Astrocyte of the spinal cord (primary cell): ENCODE measurements around the gene SMIM38.
"Not testable (repeated sequence)": the region's sequence is repeated elsewhere in the genome, so short reads cannot be mapped to it uniquely, and the experiment has no call there.

Experiments used
- DNase-seq: peaks from one replicate; pipeline ENCODE4 v3.0.0; 2011; ENCODE audit warnings: low read depth, low spot score
- H3K4me3 ChIP-seq: 2 replicates; pipeline ENCODE4 v1.5.1; 2011; ENCODE audit warnings: low read depth, mild to moderate bottlenecking, low read length, moderate library complexity
- CTCF ChIP-seq: IDR thresholded peaks from 2 replicates; pipeline ENCODE4 v1.5.1; 2012; ENCODE audit warnings: low read depth, mild to moderate bottlenecking, low read length, inconsistent platforms
- in situ Hi-C: cut with HindIII; loops from 2 replicates; pipeline ENCODE4 v1.10.0; 2017; ENCODE audit warnings: low sequenced_read_pairs

The SMIM38 gene

DNA sequence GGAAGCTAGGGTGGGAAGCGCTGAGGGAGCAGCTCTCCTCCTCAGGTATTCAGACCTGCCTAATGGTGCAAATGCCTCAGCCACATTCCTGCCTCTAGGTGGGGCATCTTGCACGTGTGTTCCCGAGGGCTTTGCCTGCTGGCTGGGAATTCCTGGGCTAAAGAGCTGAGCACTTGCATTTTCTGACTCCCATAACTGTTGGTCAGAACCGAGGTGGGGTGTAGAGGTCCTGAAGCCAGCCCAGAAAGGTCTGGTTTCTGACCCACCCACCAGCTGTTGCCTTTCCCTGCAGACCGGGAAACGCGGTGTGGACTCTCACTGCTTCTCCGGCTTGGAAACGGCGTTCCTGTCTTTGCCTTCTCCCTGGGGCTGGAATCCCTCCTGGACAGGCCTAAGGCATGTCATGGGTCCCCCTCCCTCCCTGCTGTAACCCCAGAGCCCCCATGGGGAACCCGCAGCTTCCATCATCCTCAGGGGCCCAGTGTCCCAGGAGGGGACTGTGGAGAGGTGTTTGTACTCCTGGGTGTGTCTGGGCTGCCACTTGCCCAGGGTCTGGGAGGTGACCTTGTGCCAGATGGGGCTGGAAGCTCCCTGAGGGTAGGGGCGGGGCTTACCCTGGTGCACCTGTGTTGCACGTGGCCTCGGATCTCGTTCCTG is 24.0 kb upstream of the SMIM38 start:
- in situ Hi-C loops = no loop called here
- no peak overlapping the region for H3K4me3 ChIP-seq
- DNase-seq = peak; percentile 68
- peak; percentile 84 for TF ChIP-seq CTCF

DNA sequence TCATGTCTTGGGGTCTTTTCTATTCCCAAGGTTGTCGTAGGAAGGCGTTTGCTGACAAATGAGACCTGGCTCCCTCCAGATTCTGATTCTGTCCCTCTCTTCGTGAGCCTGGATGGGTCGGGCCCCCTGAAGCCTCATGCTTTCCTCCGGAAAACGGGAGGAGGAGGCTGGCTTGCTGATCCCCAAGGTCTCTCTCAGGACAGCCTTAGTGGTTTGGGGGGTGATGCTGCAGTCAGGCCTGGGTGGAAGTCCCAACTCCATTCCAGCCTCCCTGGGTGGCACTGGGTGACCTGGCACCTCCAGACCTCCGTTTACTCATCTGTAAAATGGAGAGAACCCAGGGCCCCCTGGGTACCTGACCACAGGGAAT is 23.4 kb upstream of the SMIM38 start:
- no peak for TF ChIP-seq CTCF
- DNase-seq = no peak
- in situ Hi-C loops = no loop called here
- no peak overlapping the region for H3K4me3 ChIP-seq

DNA sequence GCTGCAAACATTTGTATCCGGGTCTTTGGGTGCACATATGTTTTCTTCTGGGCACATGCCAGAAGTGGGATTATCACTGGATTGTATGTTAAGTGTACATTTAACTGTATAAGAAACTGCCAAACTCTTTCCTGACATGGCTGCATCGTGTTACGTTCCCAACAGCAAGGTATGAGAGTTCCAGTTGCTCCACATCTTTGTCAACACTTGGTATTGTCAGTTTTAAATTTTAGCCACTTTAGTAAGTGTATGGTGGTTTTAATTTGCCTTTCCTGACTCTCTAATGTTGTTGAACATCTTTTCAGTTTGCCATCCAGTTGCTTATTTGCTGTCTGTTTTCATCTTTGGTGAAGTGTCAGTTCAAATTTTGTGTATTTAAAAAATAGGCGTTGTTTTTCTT is 22.5 kb upstream of the SMIM38 start:
- DNase-seq = no peak
- TF ChIP-seq CTCF = no peak
- in situ Hi-C loops = no loop called here
- H3K4me3 ChIP-seq = no peak overlapping the region

DNA sequence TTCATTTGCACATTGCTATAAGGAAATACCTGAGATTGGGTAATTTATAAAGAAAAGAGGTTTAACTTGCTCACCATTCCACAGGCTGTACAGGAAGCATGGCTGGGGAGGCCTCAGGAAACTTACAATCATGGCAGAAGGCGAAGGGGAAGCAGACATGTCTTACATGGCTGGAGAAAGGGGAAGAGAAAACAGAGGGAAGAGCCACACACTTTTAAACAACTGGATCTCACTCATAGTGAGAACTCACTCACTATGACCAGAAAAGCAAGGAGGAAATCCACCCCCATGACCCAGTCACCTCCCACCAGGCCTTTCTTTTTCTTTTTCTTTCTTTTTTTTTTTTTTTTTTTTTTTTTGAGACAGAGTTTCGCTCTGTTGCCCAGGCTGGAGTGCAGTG is 21.6 kb upstream of the SMIM38 start:
- DNase-seq, in situ Hi-C loops, H3K4me3 ChIP-seq: not testable (repeated sequence)

GRCh38 chr11:69134957-69135356 is 20.8 kb upstream of the SMIM38 start:
- DNase-seq = no peak
- in situ Hi-C loops = no loop called here
- TF ChIP-seq CTCF = no peak
- H3K4me3 ChIP-seq = no peak overlapping the region

GRCh38 chr11:69135420-69136363 is 20.0 kb upstream of the SMIM38 start:
- in situ Hi-C loops = no loop called here
- H3K4me3 ChIP-seq = no peak overlapping the region
- TF ChIP-seq CTCF = no peak
- DNase-seq = no peak

GRCh38 chr11:69136471-69136870 is 19.3 kb upstream of the SMIM38 start:
- TF ChIP-seq CTCF = no peak
- no peak for DNase-seq
- H3K4me3 ChIP-seq = no peak overlapping the region
- in situ Hi-C loops = no loop called here
